ENCODE data around the gene DEFB118. TPM values are rescaled to one million over a fixed set of nuclear protein-coding genes. Genes with fewer than 3 reads are reported as not detected.

The DEFB118 gene
- polyA plus RNA-seq, 1 donor (not counting 4 experiments of a cell fraction or from before 2014, with no cell fraction given): not detected

GRCh38 chr20:31415653-31416052, 47.3 kb downstream of the DEFB118 start:
- no peaks in the 10 kb centered on the region for H3K4me1 ChIP-seq (ENCODE audit: control insufficient read depth, extremely low read depth, insufficient read depth, low read length)
- no peak overlapping the region for H3K4me3 ChIP-seq (ENCODE audit: control insufficient read depth in 2 of 3, extremely low read depth in 1 of 3, insufficient read depth in 2 of 3, low read depth in 1 of 3, low read length in 3 of 3)
- H3K27ac ChIP-seq (ENCODE audit: control insufficient read depth, insufficient read depth, low read length): no peak overlapping the region
- no peaks in the 10 kb centered on the region for H3K27me3 ChIP-seq (ENCODE audit: control insufficient read depth, extremely low read depth, insufficient read depth, low read length)
- dilution Hi-C loops (cut with MboI; ENCODE audit: extremely low pct_ligation_motif_present, low sequenced_read_pairs): no loop called here
- H3K36me3 ChIP-seq (ENCODE audit: control insufficient read depth in 2 of 2, extremely low read depth in 1 of 2, insufficient read depth in 2 of 2, low read length in 2 of 2): no peaks in the 10 kb centered on the region
- H3K9me1 ChIP-seq (ENCODE audit: control insufficient read depth, extremely low read depth, insufficient read depth, low read length): no peaks in the 10 kb centered on the region
- FAIRE-seq: no peak
- DNase-seq (ENCODE audit: low read depth, low spot score): no peak
- H2AFZ ChIP-seq (ENCODE audit: control insufficient read depth, low read length): no peak overlapping the region
- no peak overlapping the region for H3K9ac ChIP-seq (ENCODE audit: control insufficient read depth, extremely low read depth, insufficient read depth, low read length)
- H3K9me3 ChIP-seq (ENCODE audit: control insufficient read depth, low read depth, low read length): no peaks in the 10 kb centered on the region
- H4K20me1 ChIP-seq (ENCODE audit: control insufficient read depth, extremely low read depth, insufficient read depth, low read length): no peaks in the 10 kb centered on the region
- TF ChIP-seq EZH2 (IDR thresholded peaks at IDR 0.05; ENCODE audit: low read length): no peak
- TF ChIP-seq CTCF (optimal IDR thresholded peaks at IDR 0.05 in 1 of 3, IDR thresholded peaks at IDR 0.05 in 1 of 3, conservative IDR thresholded peaks at IDR 0.05 in 1 of 3; ENCODE audit: extremely low read depth in 1 of 3, insufficient read depth in 2 of 3, low read length in 3 of 3): no peak
- no peak overlapping the region for H3K4me2 ChIP-seq (ENCODE audit: control insufficient read depth, extremely low read depth, insufficient read depth, low read depth, low read length)
- H3K79me2 ChIP-seq (ENCODE audit: control insufficient read depth, insufficient read depth, low read length): no peaks in the 10 kb centered on the region

GRCh38 chr20:31418307-31418706, 49.9 kb downstream of the DEFB118 start:
- Histone ChIP-seq H3K36me3 (ENCODE audit: control insufficient read depth in 2 of 2, extremely low read depth in 1 of 2, insufficient read depth in 2 of 2, low read length in 2 of 2) (no peaks in the 10 kb centered on the region), H2AFZ (ENCODE audit: control insufficient read depth, low read length) (no peak overlapping the region), H3K79me2 (ENCODE audit: control insufficient read depth, insufficient read depth, low read length) (no peaks in the 10 kb centered on the region), H3K9me1 (ENCODE audit: control insufficient read depth, extremely low read depth, insufficient read depth, low read length) (no peaks in the 10 kb centered on the region), H3K4me3 (ENCODE audit: control insufficient read depth in 2 of 3, extremely low read depth in 1 of 3, insufficient read depth in 2 of 3, low read depth in 1 of 3, low read length in 3 of 3) (no peak overlapping the region), H3K4me1 (ENCODE audit: control insufficient read depth, extremely low read depth, insufficient read depth, low read length) (no peaks in the 10 kb centered on the region), H4K20me1 (ENCODE audit: control insufficient read depth, extremely low read depth, insufficient read depth, low read length) (no peaks in the 10 kb centered on the region), H3K9ac (ENCODE audit: control insufficient read depth, extremely low read depth, insufficient read depth, low read length) (no peak overlapping the region), H3K27ac (ENCODE audit: control insufficient read depth, insufficient read depth, low read length) (no peak overlapping the region), H3K9me3 (ENCODE audit: control insufficient read depth, low read depth, low read length) (no peaks in the 10 kb centered on the region), H3K27me3 (ENCODE audit: control insufficient read depth, extremely low read depth, insufficient read depth, low read length) (no peaks in the 10 kb centered on the region), H3K4me2 (ENCODE audit: control insufficient read depth, extremely low read depth, insufficient read depth, low read depth, low read length) (no peak overlapping the region)
- dilution Hi-C loops (cut with MboI; ENCODE audit: extremely low pct_ligation_motif_present, low sequenced_read_pairs): no loop called here
- FAIRE-seq (no peak), DNase-seq (ENCODE audit: low read depth, low spot score) (no peak)
- TF ChIP-seq CTCF (optimal IDR thresholded peaks at IDR 0.05 in 1 of 3, IDR thresholded peaks at IDR 0.05 in 1 of 3, conservative IDR thresholded peaks at IDR 0.05 in 1 of 3; ENCODE audit: extremely low read depth in 1 of 3, insufficient read depth in 2 of 3, low read length in 3 of 3): no peak
- no peak for TF ChIP-seq EZH2 (IDR thresholded peaks at IDR 0.05; ENCODE audit: low read length)

Small RNA genes within 50 kb of the gene (small RNA-seq; reads per million reads assigned to genes)
- gene DEFB117 (ENCODE audit: insufficient read length in 3 of 3, low read depth in 3 of 3, low replicate concordance in 1 of 3) (0 reads per million in 3 experiments), gene RF00561 (ENCODE audit: insufficient read length in 3 of 3, low read depth in 3 of 3, low replicate concordance in 1 of 3) (0 reads per million in 3 experiments), gene RNA5SP480 (ENCODE audit: insufficient read length in 3 of 3, low read depth in 3 of 3, low replicate concordance in 1 of 3) (0 reads per million in 3 experiments)

Other genes starting within 250 kb of the DEFB118 start
- not detected in 3 replicates for gene DEFB115, start 110.9 kb upstream of the DEFB118 start, polyA plus RNA-seq
- gene DEFB116, start 60.0 kb upstream of the DEFB118 start, polyA plus RNA-seq: not detected in 3 replicates
- not detected in 3 replicates for gene DEFB119, start 22.0 kb downstream of the DEFB118 start, polyA plus RNA-seq
- gene DEFB121, start 37.6 kb downstream of the DEFB118 start, polyA plus RNA-seq: not detected in 3 replicates
- not detected in 3 replicates for gene DEFB123, start 72.0 kb downstream of the DEFB118 start, polyA plus RNA-seq
- not detected in 3 replicates for gene DEFB124, start 106.5 kb downstream of the DEFB118 start, polyA plus RNA-seq
- not detected in 3 replicates for gene REM1, start 106.7 kb downstream of the DEFB118 start, polyA plus RNA-seq
- 127 to 175 TPM (median 151 TPM) in 3 replicates for gene HM13, start 145.8 kb downstream of the DEFB118 start, polyA plus RNA-seq
- gene ID1, start 236.7 kb downstream of the DEFB118 start, polyA plus RNA-seq: 24.4 to 40.8 TPM (median 33.0 TPM) in 3 replicates

All from keratinocyte (primary cell).